H1 (cell line): ENCODE results near the gene ATG4D. TPM values are rescaled to one million over a fixed set of nuclear protein-coding genes. Genes with fewer than 3 reads are reported as not detected.
A peak's percentile ranks its signal among the peaks of the same experiment; 100 is the strongest.

Experiments used
- CTCF ChIA-PET: fragments of 300-600 bp; sonication (Branson Sonifier 250); formaldehyde crosslinking; loops from one replicate; lab custom pipeline; 2021; ENCODE audit not compliant: partially characterized antibody; lab: Charles Lee
- POLR2A ChIA-PET: fragments of 300-600 bp; sonication (Branson Sonifier 250); formaldehyde crosslinking; loops from one replicate; lab custom pipeline; 2021; ENCODE audit warnings: inconsistent platforms; ENCODE audit not compliant: partially characterized antibody; lab: Charles Lee
- DNase-seq, 2 experiments: peaks; one replicate each; pipeline versions ENCODE4 v3.0.0 to v3.0.0-alpha.2; 2010 to 2022; ENCODE audit warnings: low spot score in 2 of 2, low read depth in 1 of 2, mixed read lengths in 1 of 2
- FAIRE-seq: peaks from 2 replicates; lab custom pipeline; 2011; peaks lifted over from hg19 to GRCh38; lab: Jason Lieb, UNC
- H2AFZ ChIP-seq: 2 replicates; pipeline ENCODE4 v1.8.1; 2012; ENCODE audit warnings: low read length, inconsistent platforms
- H2AK5ac ChIP-seq: 2 replicates; pipeline ENCODE4 v1.6.1; 2013; ENCODE audit warnings: low read depth, low read length
- H2BK120ac ChIP-seq: replicated peaks from 2 replicates; pipeline ENCODE3; 2013; ENCODE audit warnings: low read depth, low read length, inconsistent platforms
- H2BK12ac ChIP-seq: 2 replicates; pipeline ENCODE4 v1.6.1; 2013; ENCODE audit warnings: low read depth, low read length
- H2BK15ac ChIP-seq: 2 replicates; pipeline ENCODE4 v1.6.1; 2013; ENCODE audit warnings: low read length
- H2BK20ac ChIP-seq: 2 replicates; pipeline ENCODE4 v1.6.1; 2013; ENCODE audit warnings: low read length
- H2BK5ac ChIP-seq: 2 replicates; pipeline ENCODE4 v1.6.1; 2013; ENCODE audit warnings: low read depth, low read length
- H3K14ac ChIP-seq: 2 replicates; pipeline ENCODE4 v1.6.1; 2013; ENCODE audit warnings: inconsistent platforms; ENCODE audit not compliant: insufficient read length
- H3K18ac ChIP-seq: 2 replicates; pipeline ENCODE4 v1.6.1; 2013; ENCODE audit warnings: low read length; ENCODE audit errors: extremely low read depth
- H3K23ac ChIP-seq: 2 replicates; pipeline ENCODE4 v1.6.1; 2013; ENCODE audit warnings: inconsistent platforms; ENCODE audit not compliant: insufficient read length
- H3K23me2 ChIP-seq: 2 replicates; pipeline ENCODE4 v1.6.1; 2013; ENCODE audit warnings: low read depth, low read length
- H3K27ac ChIP-seq: 2 replicates; pipeline ENCODE4 v1.6.1; 2011; ENCODE audit warnings: low read depth, low read length, inconsistent platforms
- H3K27me3 ChIP-seq, 4 experiments: replicated peaks in 1 of 4; 1 replicate in 1 of 4; 2 replicates in 3 of 4; pipeline versions ENCODE4 v1.6.1 to v1.8.1; 2011 to 2013; ENCODE audit warnings: low read length in 3 of 4, mild to moderate bottlenecking in 3 of 4, inconsistent platforms in 2 of 4, mixed read lengths in 2 of 4, moderate library complexity in 1 of 4; ENCODE audit not compliant: control insufficient read depth in 3 of 4, insufficient read depth in 3 of 4; ENCODE audit errors: extremely low read depth in 1 of 4
- H3K36me3 ChIP-seq, 4 experiments: 2 replicates each; pipeline versions ENCODE4 v1.6.1 to v1.8.1; 2011 to 2013; ENCODE audit warnings: mild to moderate bottlenecking in 4 of 4, low read length in 3 of 4, moderate library complexity in 2 of 4, control low read depth in 1 of 4, inconsistent platforms in 1 of 4; ENCODE audit not compliant: insufficient read depth in 4 of 4, control insufficient read depth in 2 of 4
- H3K4ac ChIP-seq: replicated peaks from 2 replicates; pipeline ENCODE3; 2013; ENCODE audit warnings: low read length, low read depth, mixed read lengths, inconsistent platforms; ENCODE audit not compliant: insufficient read length
- H3K4me1 ChIP-seq, 4 experiments: replicated peaks in 1 of 4; 1 replicate in 1 of 4; 2 replicates in 3 of 4; pipeline versions ENCODE4 v1.6.1 to v1.8.1; 2011 to 2013; ENCODE audit warnings: low read length in 3 of 4, inconsistent platforms in 2 of 4, mixed read lengths in 1 of 4; ENCODE audit not compliant: insufficient read depth in 4 of 4, control insufficient read depth in 3 of 4
- H3K4me2 ChIP-seq, 2 experiments: 2 replicates each; pipeline versions ENCODE4 v1.6.1 to v1.8.1; 2011 to 2013; ENCODE audit warnings: low read depth in 2 of 2, low read length in 2 of 2, control low read depth in 1 of 2, inconsistent platforms in 1 of 2, mild to moderate bottlenecking in 1 of 2; ENCODE audit not compliant: insufficient read depth in 1 of 2
- H3K4me3 ChIP-seq, 4 experiments: fragments of 200-600, 300-600 bp in 1 of 4; sonication (generic), shearing (Covaris generic), sonication (Bioruptor Twin) in 1 of 4; 2 replicates each; pipeline versions ENCODE4 v1.5.1 to v1.8.1; 2011 to 2016; ENCODE audit warnings: low read length in 4 of 4, low read depth in 3 of 4, control low read depth in 2 of 4, inconsistent platforms in 2 of 4, mild to moderate bottlenecking in 2 of 4, mixed read lengths in 1 of 4, moderate library complexity in 1 of 4; ENCODE audit not compliant: insufficient read depth in 2 of 4; ENCODE audit errors: extremely low read depth in 1 of 4
- H3K56ac ChIP-seq: replicated peaks from 2 replicates; pipeline ENCODE3; 2013; ENCODE audit warnings: low read depth, mild to moderate bottlenecking, mixed read lengths, low read length, inconsistent platforms; ENCODE audit not compliant: insufficient read length
- H3K79me1 ChIP-seq: 2 replicates; pipeline ENCODE4 v1.6.1; 2013; ENCODE audit warnings: low read depth, low read length, control low read depth
- H3K79me2 ChIP-seq, 2 experiments: 2 replicates each; pipeline versions ENCODE4 v1.6.1 to v1.8.1; 2012 to 2013; ENCODE audit warnings: low read length in 2 of 2, mild to moderate bottlenecking in 2 of 2, inconsistent platforms in 1 of 2; ENCODE audit not compliant: insufficient read depth in 2 of 2, control insufficient read depth in 1 of 2
- H3K9ac ChIP-seq, 4 experiments: replicated peaks in 1 of 4; 1 replicate in 1 of 4; 2 replicates in 3 of 4; pipeline versions ENCODE4 v1.6.1 to v1.8.1; 2011 to 2013; ENCODE audit warnings: low read depth in 3 of 4, low read length in 3 of 4, control low read depth in 2 of 4, mild to moderate bottlenecking in 2 of 4, moderate library complexity in 2 of 4, inconsistent platforms in 1 of 4; ENCODE audit errors: extremely low read depth in 1 of 4
- H3K9me3 ChIP-seq, 2 experiments: 2 replicates each; pipeline versions ENCODE4 v1.6.1 to v1.8.1; 2012 to 2013; ENCODE audit warnings: mild to moderate bottlenecking in 2 of 2, moderate library complexity in 2 of 2, control low read depth in 1 of 2, inconsistent platforms in 1 of 2, low read depth in 1 of 2, low read length in 1 of 2, mixed read lengths in 1 of 2; ENCODE audit not compliant: insufficient read depth in 2 of 2
- H4K20me1 ChIP-seq, 2 experiments: replicated peaks in 1 of 2; 2 replicates each; pipeline versions ENCODE3 to v1.8.1; 2011 to 2013; ENCODE audit warnings: inconsistent platforms in 2 of 2, low read length in 2 of 2, mild to moderate bottlenecking in 1 of 2; ENCODE audit not compliant: insufficient read depth in 2 of 2, control insufficient read depth in 1 of 2
- H4K5ac ChIP-seq: 2 replicates; pipeline ENCODE4 v1.6.1; 2013; ENCODE audit warnings: low read length, low read depth, mixed read lengths, inconsistent platforms; ENCODE audit not compliant: insufficient read length
- H4K8ac ChIP-seq: 2 replicates; pipeline ENCODE4 v1.8.0; 2013; ENCODE audit warnings: mild to moderate bottlenecking, moderate library complexity, low read length, inconsistent platforms; ENCODE audit not compliant: insufficient read depth; ENCODE audit errors: extremely low read depth
- H4K91ac ChIP-seq: replicated peaks from 2 replicates; pipeline ENCODE3; 2013; ENCODE audit warnings: low read length, mixed read lengths, inconsistent platforms; ENCODE audit not compliant: insufficient read length
- ASH2L ChIP-seq: fragments of 200-600, 300-600 bp; sonication (generic); IDR thresholded peaks from one replicate; pipeline ENCODE4 v1.7.1; 2017; ENCODE audit warnings: low read length
- BRCA1 ChIP-seq: IDR thresholded peaks from 2 replicates; pipeline ENCODE4 v1.6.1; 2012; ENCODE audit warnings: low read depth, low read length, improper control_type of control experiment
- CHD1 ChIP-seq: IDR thresholded peaks from 2 replicates; pipeline ENCODE4 v1.6.1; 2012; ENCODE audit warnings: low read depth, low read length, improper control_type of control experiment
- HDAC6 ChIP-seq: IDR thresholded peaks from one replicate; pipeline ENCODE4 v1.7.1; 2012; ENCODE audit warnings: low read depth, mild to moderate bottlenecking, inconsistent platforms, low read length, moderate library complexity
- POLR2AphosphoS5 ChIP-seq: IDR thresholded peaks from 2 replicates; pipeline ENCODE4 v1.6.1; 2011; ENCODE audit warnings: low read depth, low read length
- RXRA ChIP-seq: IDR thresholded peaks from 2 replicates; pipeline ENCODE4 v1.6.1; 2011; ENCODE audit warnings: low read depth, mild to moderate bottlenecking, low read length, moderate library complexity; ENCODE audit not compliant: insufficient read depth
- SIN3A ChIP-seq, 2 experiments: IDR thresholded peaks in 1 of 2; conservative IDR thresholded peaks in 1 of 2; 2 replicates each; pipeline ENCODE4 v1.6.1; 2011 to 2012; ENCODE audit warnings: low read length in 2 of 2, improper control_type of control experiment in 1 of 2, low read depth in 1 of 2, mild to moderate bottlenecking in 1 of 2
- SIRT6 ChIP-seq: IDR thresholded peaks from one replicate; pipeline ENCODE4 v1.7.1; 2012; ENCODE audit warnings: low read length, inconsistent platforms
- TAF7 ChIP-seq: optimal IDR thresholded peaks from 2 replicates; pipeline ENCODE3; 2011; ENCODE audit warnings: low read depth, mild to moderate bottlenecking, inconsistent platforms, low read length, moderate library complexity, borderline replicate concordance
- ZNF274 ChIP-seq: IDR thresholded peaks from 2 replicates; pipeline ENCODE4 v1.7.0; 2012; ENCODE audit warnings: low read length, borderline replicate concordance; ENCODE audit errors: extremely low read depth
- WGBS, 2 experiments: shearing (Covaris generic) in 1 of 2; methylation state at CpG; one replicate each; pipeline versions ENCODE4 v1.1.6 to v1.1.7; 2013 to 2015; ENCODE audit warnings: low lambda C conversion rate in 2 of 2, mixed read lengths in 2 of 2, inconsistent platforms in 1 of 2, low coverage in 1 of 2, missing lambda C conversion rate in 1 of 2; ENCODE audit not compliant: insufficient replicate concordance in 2 of 2, insufficient coverage in 1 of 2, insufficient read length in 1 of 2; ENCODE audit errors: extremely low coverage in 1 of 2, missing lambda C conversion rate in 1 of 2; 5-methylcytosine and 5-hydroxymethylcytosine counted together
- polyA plus RNA-seq, 7 experiments: library from polyadenylated mRNA; depleted of rRNA in 3 of 7; stranded (reverse) in 5 of 7; unstranded in 2 of 7; fragments of >200 nt in 5 of 7; fragments of 200-250 nt in 2 of 7; gene quantifications; 1 replicate in 5 of 7; 2 replicates in 1 of 7; 4 replicates in 1 of 7; pipeline versions ENCODE4 v1.2.1 to v1.2.3, GENCODE V29; 2011 to 2013; ENCODE audit warnings: missing spikeins in 2 of 7, mixed read lengths in 2 of 7
- total RNA-seq: library from RNA; stranded (reverse); fragmentation: NEBNext Ultra II Directional; extraction: Animal tissue kit (Norgen Biotek cat#: 25700); gene quantifications from 2 replicates; pipeline ENCODE4 v1.2.1, GENCODE V29; 2021
- TF ChIP-seq, protein P1 (sequence below): IDR thresholded peaks from 2 replicates; pipeline ENCODE4 v1.6.1; 2012; ENCODE audit warnings: inconsistent platforms
- TF ChIP-seq, protein P2 (sequence below): IDR thresholded peaks from 2 replicates; pipeline ENCODE4 v1.6.1; 2012; ENCODE audit warnings: low read length, inconsistent platforms

The ATG4D gene
- total and polyA plus RNA-seq, 2 of the 8 experiments (the other 6 are each of a cell fraction or from before 2014, with no cell fraction given): 39.6 to 43.7 TPM

DNA sequence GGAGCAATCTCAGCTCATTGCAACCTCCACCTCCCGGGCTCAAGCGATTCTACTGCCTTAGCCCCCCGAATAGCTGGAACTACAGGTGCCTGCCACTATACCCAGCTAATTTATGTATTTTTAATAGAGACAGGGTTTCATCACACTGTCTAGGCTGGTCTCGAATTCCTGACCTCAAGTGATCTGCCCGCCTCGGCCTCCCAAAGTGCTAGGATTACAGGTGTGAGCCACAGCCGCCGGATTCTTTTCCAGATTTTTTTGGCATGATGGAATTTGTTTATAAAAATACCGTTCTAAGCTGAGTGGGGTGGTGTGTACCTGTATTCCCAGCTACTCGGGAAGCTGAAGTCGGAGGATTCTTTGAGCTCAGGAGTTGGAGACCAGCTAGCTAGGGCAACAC lies 6.0 kb upstream of the ATG4D start:
- Histone ChIP-seq H4K91ac (no peak overlapping the region), H3K9me3 (no peaks in the 10 kb centered on the region), H3K23ac (no peak overlapping the region), H2BK120ac (no peak overlapping the region), H2BK5ac (no peak overlapping the region), H3K27me3 (no peaks in the 10 kb centered on the region), H4K8ac (peak overlapping the region; percentile 35; the same call in 1 of the 2 replicates), H2BK20ac (no peak overlapping the region), H3K36me3 (no peaks in the 10 kb centered on the region), H4K5ac (no peak overlapping the region), H4K20me1 (no peaks in the 10 kb centered on the region), H3K9ac (no peak overlapping the region), H3K4me2 (no peak overlapping the region), H3K79me1 (no peaks in the 10 kb centered on the region), H3K27ac (no peak overlapping the region), H2BK15ac (no peak overlapping the region), H3K18ac (no peak overlapping the region), H2AK5ac (no peak overlapping the region), H3K4ac (no peak overlapping the region), H3K14ac (no peak overlapping the region), H3K23me2 (no peaks in the 10 kb centered on the region), H2AFZ (no peak overlapping the region), H3K4me3 (no peak overlapping the region), H2BK12ac (no peak overlapping the region), H3K4me1 (no peaks in the 10 kb centered on the region), H3K79me2 (no peaks in the 10 kb centered on the region), H3K56ac (no peak overlapping the region)
- ChIA-PET CTCF (interaction anchor here (0.7 to 1.5 kb wide), 6 partner anchors 13 to 32 kb away, joined by 3 to 11 read pairs (median 3); no protein-coding TSS in a partner anchor), POLR2A (interaction anchor here (0.9 to 1.4 kb wide), 2 partner anchors 15 to 25 kb away, joined by 3 to 5 read pairs; no protein-coding TSS in a partner anchor)
- DNase-seq: no peak
- WGBS, 2 experiments: 86% methylated on average over 11 of the region's 11 CpGs; no CpG with 5 or more reads in 1 of the 2 experiments
- no peak for FAIRE-seq
- TF ChIP-seq BRCA1 (no peak), CHD1 (no peak), TAF7 (no peak), SIRT6 (no peak), POLR2AphosphoS5 (no peak), RXRA (no peak), HDAC6 (no peak), SIN3A (conservative IDR thresholded peaks at IDR 0.05 in 1 of 2, IDR thresholded peaks at IDR 0.05 in 1 of 2; ENCODE audit: low read depth in 1 of 2, low read length in 2 of 2) (no peak), ZNF274 (no peak), ASH2L (no peak)
- TF ChIP-seq, protein P1, sequence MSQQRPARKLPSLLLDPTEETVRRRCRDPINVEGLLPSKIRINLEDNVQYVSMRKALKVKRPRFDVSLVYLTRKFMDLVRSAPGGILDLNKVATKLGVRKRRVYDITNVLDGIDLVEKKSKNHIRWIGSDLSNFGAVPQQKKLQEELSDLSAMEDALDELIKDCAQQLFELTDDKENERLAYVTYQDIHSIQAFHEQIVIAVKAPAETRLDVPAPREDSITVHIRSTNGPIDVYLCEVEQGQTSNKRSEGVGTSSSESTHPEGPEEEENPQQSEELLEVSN: no peak
- TF ChIP-seq, protein P2, sequence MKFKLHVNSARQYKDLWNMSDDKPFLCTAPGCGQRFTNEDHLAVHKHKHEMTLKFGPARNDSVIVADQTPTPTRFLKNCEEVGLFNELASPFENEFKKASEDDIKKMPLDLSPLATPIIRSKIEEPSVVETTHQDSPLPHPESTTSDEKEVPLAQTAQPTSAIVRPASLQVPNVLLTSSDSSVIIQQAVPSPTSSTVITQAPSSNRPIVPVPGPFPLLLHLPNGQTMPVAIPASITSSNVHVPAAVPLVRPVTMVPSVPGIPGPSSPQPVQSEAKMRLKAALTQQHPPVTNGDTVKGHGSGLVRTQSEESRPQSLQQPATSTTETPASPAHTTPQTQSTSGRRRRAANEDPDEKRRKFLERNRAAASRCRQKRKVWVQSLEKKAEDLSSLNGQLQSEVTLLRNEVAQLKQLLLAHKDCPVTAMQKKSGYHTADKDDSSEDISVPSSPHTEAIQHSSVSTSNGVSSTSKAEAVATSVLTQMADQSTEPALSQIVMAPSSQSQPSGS: no peak
